Esophagus squamous epithelium (tissue), 4 donors: ENCODE measurements around the gene IER5L.

ENCODE experiments used
- CTCF ChIP-seq, 6 experiments: fragments of 450-650 bp in 4 of 6; fragments of 200-600 bp in 2 of 6; sonication (generic) in 2 of 6; IDR thresholded peaks; one replicate each; pipeline ENCODE4 v1.5.1; 2016 to 2019; ENCODE audit warnings: antibody characterized with exemption in 6 of 6, mild to moderate bottlenecking in 4 of 6, moderate library complexity in 4 of 6
- POLR2A ChIP-seq, 4 donors: fragments of 450-650 bp; IDR thresholded peaks; one replicate each; pipeline ENCODE4 v1.6.1; 2017; ENCODE audit warnings: antibody characterized with exemption in 4 of 4, mild to moderate bottlenecking in 4 of 4, moderate library complexity in 3 of 4

DNA sequence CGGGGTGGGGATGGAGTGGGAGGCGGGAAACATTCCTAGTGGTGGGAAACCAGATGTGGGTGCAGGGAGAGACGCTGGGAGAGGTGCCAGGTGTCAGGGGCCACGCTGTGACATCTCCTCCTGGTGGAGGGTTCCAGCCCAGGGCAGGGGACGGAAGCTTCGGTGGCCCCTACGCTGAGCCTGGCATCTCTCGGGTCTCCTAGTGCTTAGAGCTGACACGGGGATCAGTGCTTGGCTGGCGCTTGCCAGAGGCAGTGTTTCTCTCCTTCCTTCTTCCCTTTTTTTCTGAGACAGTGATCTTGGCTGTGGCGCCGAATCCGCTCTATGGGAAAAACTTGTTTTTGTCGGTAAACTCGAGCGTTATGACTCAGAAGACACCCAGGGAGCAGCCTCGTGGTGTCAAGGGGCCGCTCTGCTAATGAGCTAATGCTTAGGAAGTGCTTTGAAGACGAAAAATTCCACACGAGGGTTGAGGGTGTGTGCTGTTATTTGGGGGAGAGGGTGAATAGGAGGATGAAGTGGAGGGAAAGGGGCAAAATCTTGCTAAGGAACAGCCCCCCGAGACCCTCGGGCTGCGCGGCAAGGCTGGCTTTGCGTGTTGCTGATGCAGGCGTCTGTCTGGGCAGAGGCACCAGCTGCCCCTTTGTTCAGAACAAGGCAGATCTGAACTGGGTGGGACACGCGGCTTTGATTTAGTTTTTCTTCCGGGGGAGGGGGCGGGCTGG, 20.4 kb upstream of the IER5L start:
- peak in 1 of 6 experiments; percentile 4 for TF ChIP-seq CTCF (IDR thresholded peaks at IDR 0.05)
- no peak for TF ChIP-seq POLR2A (IDR thresholded peaks at IDR 0.05)
